ENCODE data around the gene BAZ1A. TPM values are rescaled to one million over a fixed set of nuclear protein-coding genes. Genes with fewer than 3 reads are reported as not detected.
A peak's percentile ranks its signal among the peaks of the same experiment; 100 is the strongest.

Gene BAZ1A
- total and polyA plus RNA-seq, 11 donors, result 3.8 to 20.3 (median 6.5) TPM

DNA sequence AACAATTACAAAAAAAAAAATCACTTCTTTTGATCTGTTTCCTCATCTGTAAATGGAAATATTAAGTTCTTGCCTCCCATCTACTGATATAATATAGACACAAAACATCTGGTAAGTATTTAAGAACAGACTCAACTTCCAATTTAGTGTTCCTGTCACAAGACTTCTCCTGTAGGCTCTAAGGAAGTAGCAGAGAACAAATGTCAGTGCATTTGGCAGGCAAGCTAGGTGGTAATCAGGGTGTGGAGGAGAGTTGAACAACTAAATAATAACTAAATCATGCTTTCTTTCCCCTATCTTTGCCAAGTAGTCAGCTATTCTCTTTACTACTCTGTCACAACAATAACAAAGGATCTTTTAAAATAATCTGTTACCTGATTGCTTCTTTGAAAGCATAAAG is 22.1 kb downstream of the BAZ1A start:
- H3K4me1 ChIP-seq, result peaks cover 0 to 10% (median 0%) of the 10 kb centered on the region in 12 donors
- TF ChIP-seq, protein P1, sequence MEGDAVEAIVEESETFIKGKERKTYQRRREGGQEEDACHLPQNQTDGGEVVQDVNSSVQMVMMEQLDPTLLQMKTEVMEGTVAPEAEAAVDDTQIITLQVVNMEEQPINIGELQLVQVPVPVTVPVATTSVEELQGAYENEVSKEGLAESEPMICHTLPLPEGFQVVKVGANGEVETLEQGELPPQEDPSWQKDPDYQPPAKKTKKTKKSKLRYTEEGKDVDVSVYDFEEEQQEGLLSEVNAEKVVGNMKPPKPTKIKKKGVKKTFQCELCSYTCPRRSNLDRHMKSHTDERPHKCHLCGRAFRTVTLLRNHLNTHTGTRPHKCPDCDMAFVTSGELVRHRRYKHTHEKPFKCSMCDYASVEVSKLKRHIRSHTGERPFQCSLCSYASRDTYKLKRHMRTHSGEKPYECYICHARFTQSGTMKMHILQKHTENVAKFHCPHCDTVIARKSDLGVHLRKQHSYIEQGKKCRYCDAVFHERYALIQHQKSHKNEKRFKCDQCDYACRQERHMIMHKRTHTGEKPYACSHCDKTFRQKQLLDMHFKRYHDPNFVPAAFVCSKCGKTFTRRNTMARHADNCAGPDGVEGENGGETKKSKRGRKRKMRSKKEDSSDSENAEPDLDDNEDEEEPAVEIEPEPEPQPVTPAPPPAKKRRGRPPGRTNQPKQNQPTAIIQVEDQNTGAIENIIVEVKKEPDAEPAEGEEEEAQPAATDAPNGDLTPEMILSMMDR (IDR thresholded peaks at IDR 0.05), result no peak
- no peak for TF ChIP-seq POLR2A (IDR thresholded peaks at IDR 0.05)
- no peak overlapping the region for H3K27ac ChIP-seq
- H3K27me3 ChIP-seq, result no peaks in the 10 kb centered on the region
- ATAC-seq (peak in 1 of 4 donors; percentile 41), DNase-seq (no peak)
- peaks cover 0 to 52% (median 6%) of the 10 kb centered on the region in 9 donors for H3K36me3 ChIP-seq
- intact Hi-C loops (cut with DNase I), result no loop called here
- no peaks in the 10 kb centered on the region for H3K9me3 ChIP-seq
- no peak overlapping the region for H3K4me3 ChIP-seq

DNA sequence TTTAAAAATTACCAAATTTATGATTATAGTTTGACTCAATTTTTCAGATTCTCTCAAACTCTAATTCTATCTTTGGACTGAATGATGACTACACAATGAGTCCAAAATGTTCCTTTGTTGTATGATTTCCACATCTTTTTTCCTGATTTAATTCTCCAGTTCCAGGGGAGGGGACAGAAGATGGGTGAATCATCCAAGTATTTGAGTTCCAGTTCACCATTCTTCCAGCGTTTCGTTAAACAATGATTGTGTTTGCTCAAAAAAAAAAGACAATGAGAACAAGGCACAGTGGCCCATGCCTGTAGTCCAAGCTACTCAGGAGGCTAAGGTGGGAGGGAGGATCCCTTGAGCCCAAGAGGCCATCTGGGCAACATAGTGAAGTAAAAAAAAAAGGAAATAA is 23.8 kb downstream of the BAZ1A start:
- H3K4me1 ChIP-seq, result peaks cover 0 to 6% (median 0%) of the 10 kb centered on the region in 12 donors
- TF ChIP-seq, protein P1 (IDR thresholded peaks at IDR 0.05), result no peak
- TF ChIP-seq POLR2A (IDR thresholded peaks at IDR 0.05), result no peak
- peaks cover 0 to 60% (median 6%) of the 10 kb centered on the region in 9 donors for H3K36me3 ChIP-seq
- intact Hi-C loops (cut with DNase I), result no loop called here
- ATAC-seq, result no peak
- H3K27me3 ChIP-seq, result no peaks in the 10 kb centered on the region
- 61 to 81% (median 73%) methylated on average over 2 of the region's 2 CpGs for WGBS, 4 donors
- H3K27ac ChIP-seq, result no peak overlapping the region
- no peaks in the 10 kb centered on the region for H3K9me3 ChIP-seq
- no peak for DNase-seq
- H3K4me3 ChIP-seq, result no peak overlapping the region

DNA sequence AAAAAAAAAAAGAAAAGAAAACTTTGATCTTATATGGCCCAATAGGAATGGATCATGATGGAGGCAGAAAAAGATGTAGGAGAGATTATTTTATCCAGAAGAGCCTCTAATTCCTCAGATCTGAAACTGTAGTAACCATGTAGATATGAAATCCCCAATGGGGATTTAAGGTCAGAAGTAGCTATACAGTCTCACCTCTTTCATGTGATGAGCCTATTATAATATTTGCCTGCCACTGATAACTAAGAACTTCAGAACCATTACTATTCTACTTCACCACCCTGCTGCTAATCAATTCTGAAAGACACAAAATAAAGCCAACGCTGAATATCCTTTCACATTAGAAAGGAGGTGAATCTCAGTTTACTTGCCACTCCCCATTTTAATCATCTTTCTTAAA is 29.3 kb downstream of the BAZ1A start:
- DNase-seq, result no peak
- intact Hi-C loops (cut with DNase I), result no loop called here
- peaks cover 0 to 36% (median 0%) of the 10 kb centered on the region in 9 donors for H3K36me3 ChIP-seq
- no peak overlapping the region for H3K27ac ChIP-seq
- no peak for ATAC-seq
- TF ChIP-seq, protein P1 (IDR thresholded peaks at IDR 0.05), result no peak
- no peak for TF ChIP-seq POLR2A (IDR thresholded peaks at IDR 0.05)
- 88 to 97% (median 95%) methylated on average over 1 of the region's 1 CpG for WGBS, 4 donors
- peaks cover 0 to 21% (median 7%) of the 10 kb centered on the region in 12 donors for H3K4me1 ChIP-seq
- no peaks in the 10 kb centered on the region for H3K27me3 ChIP-seq
- H3K9me3 ChIP-seq, result no peaks in the 10 kb centered on the region
- no peak overlapping the region for H3K4me3 ChIP-seq

DNA sequence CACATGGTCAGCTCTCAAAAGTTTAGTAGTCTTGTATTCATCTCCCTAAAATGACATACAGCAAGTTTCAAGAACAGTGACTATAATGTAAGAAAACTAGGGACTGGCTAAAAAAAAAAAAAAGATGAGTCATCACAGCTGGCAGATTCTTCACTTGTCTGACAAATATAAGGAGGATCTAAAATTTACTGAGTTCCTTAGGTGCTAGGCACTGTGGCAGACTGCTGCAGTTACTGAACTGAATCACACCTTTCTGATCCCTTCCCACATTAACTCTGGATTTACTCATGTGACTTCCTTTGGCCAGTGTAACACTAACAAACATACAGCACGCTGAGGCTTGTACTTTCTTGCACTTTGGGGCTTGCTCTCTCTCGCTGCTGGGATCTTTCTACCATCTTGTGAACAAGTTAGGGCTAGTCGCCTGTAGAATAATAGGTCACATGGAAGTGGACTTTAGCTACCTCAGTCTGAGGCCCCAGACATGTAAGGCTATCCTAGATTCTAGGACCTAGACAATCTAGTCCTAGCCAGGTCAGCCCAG is 32.1 kb downstream of the BAZ1A start:
- H3K27me3 ChIP-seq, result no peaks in the 10 kb centered on the region
- intact Hi-C loops (cut with DNase I), result no loop called here
- WGBS, 4 donors, result 71 to 84% (median 74%) methylated on average over 3 of the region's 3 CpGs
- H3K4me1 ChIP-seq, result peaks cover 0 to 22% (median 7%) of the 10 kb centered on the region in 12 donors
- peak in 3 of 4 donors; percentile 56 to 58 (median 57) for ATAC-seq
- peaks cover 0 to 24% (median 0%) of the 10 kb centered on the region in 9 donors for H3K36me3 ChIP-seq
- no peak overlapping the region for H3K4me3 ChIP-seq
- TF ChIP-seq, protein P1 (IDR thresholded peaks at IDR 0.05), result no peak
- TF ChIP-seq POLR2A (IDR thresholded peaks at IDR 0.05), result no peak
- peak overlapping the region in 1 of 12 donors; percentile 51 for H3K27ac ChIP-seq
- H3K9me3 ChIP-seq, result no peaks in the 10 kb centered on the region
- no peak for DNase-seq

All from heart left ventricle (tissue), 16 donors.